ENCODE results near the gene FEM1A.
"Not testable (repeated sequence)": the region's sequence is repeated elsewhere in the genome, so short reads cannot be mapped to it uniquely, and the experiment has no call there.

The FEM1A gene

DNA sequence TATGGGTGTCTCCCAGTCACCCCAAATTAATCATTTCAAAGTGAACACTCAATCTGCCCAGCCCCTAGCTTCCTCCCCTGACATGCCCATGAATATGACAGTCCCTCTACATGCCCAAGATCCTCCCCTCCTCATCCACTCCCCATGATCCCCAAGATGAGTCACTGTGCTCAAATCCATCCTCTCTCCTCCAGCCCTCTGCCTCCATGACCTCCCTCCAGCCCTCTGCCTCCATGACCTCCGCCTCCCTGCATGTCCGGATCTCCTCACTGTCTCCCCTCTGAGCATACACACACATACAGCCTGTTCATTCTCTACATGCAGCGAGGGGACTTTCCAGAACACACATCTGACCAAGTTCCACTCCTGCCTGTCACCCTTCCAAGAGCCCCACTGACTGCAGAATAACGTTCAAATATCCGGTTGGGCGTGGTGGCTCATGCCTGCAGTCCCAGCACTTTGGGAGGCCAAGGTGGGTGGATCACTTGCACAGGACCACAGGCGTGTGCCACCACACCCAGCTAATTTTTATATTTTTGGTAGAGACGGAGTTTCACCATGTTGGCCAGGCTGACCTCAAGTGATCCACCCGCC lies 18.4 kb upstream of the FEM1A start:
- no peak for DNase-seq (ENCODE audit: low spot score)
- FAIRE-seq, result no peak

GRCh38 chr19:4774136-4774535 lies 17.4 kb upstream of the FEM1A start:
- FAIRE-seq, result no peak
- no peak for DNase-seq (ENCODE audit: low spot score)

GRCh38 chr19:4775627-4776152 lies 15.8 kb upstream of the FEM1A start:
- FAIRE-seq (no peak), DNase-seq (ENCODE audit: low spot score) (no peak)

GRCh38 chr19:4776436-4777211 lies 14.9 kb upstream of the FEM1A start:
- no peak for FAIRE-seq
- DNase-seq (ENCODE audit: low spot score), result peak; percentile 45

GRCh38 chr19:4778124-4778523 lies 13.4 kb upstream of the FEM1A start:
- not testable (repeated sequence) for DNase-seq (ENCODE audit: low spot score); FAIRE-seq

- DNase-seq (ENCODE audit: low spot score) (no peak), FAIRE-seq (no peak)
These were observed 10.7 kb upstream of the FEM1A start for GRCh38 chr19:4780860-4781259.

GRCh38 chr19:4781801-4782200 lies 9.7 kb upstream of the FEM1A start:
- DNase-seq (ENCODE audit: low spot score) (no peak), FAIRE-seq (no peak)

DNA sequence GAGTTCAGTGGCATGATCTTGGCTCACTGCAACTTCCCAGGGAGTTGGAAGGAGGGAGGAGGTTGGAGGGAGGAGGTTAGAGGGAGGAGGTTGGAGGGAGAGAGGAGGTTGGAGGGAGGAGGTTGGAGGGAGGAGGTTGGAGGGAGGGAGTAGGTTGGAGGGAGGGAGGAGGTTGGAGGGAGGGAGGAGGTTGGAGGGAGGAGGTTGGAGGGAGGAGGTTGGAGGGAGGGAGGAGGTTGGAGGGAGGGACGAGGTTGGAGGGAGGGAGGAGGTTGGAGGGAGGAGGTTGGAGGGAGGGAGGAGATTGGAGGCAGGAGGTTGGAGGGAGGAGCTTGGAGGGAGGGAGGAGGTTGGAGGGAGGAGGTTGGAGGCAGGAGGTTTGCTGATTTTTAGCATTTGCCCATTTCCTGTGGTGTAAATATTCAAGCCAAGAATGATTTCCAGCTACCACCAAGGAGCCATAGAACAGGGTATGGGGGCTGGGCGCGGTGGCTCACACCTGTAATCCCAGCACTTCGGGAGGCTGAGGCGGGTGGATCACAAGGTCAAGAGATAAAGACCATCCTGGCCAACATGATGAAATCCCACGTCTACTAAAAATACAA lies 5.0 kb upstream of the FEM1A start:
- not testable (repeated sequence) for FAIRE-seq; DNase-seq (ENCODE audit: low spot score)

DNA sequence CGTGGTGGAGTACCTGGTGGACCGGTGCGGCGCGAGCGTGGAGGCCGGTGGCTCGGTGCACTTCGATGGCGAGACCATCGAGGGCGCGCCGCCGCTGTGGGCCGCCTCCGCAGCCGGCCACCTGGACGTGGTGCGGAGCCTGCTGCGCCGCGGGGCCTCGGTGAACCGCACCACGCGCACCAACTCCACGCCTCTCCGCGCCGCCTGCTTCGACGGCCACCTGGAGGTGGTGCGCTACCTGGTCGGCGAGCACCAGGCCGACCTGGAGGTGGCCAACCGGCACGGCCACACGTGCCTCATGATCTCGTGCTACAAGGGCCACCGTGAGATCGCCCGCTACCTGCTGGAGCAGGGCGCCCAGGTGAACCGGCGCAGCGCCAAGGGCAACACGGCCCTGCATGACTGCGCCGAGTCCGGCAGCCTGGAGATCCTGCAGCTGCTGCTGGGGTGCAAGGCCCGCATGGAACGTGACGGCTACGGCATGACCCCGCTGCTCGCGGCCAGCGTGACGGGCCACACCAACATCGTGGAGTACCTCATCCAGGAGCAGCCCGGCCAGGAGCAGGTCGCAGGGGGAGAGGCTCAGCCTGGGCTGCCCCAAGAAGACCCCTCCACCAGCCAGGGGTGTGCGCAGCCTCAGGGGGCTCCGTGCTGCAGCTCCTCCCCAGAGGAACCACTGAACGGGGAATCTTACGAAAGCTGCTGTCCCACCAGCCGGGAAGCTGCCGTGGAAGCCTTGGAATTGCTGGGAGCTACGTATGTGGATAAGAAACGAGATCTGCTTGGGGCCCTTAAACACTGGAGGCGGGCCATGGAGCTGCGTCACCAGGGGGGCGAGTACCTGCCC lies 708 bp downstream of the FEM1A start:
- not testable (repeated sequence) for DNase-seq (ENCODE audit: low spot score); FAIRE-seq

DNA sequence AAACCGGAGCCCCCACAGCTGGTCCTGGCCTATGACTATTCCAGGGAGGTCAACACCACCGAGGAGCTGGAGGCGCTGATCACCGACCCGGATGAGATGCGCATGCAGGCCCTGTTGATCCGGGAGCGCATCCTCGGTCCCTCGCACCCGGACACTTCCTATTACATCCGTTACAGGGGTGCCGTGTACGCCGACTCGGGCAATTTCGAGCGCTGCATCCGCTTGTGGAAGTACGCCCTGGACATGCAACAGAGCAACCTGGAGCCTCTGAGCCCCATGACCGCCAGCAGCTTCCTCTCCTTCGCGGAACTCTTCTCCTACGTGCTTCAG lies 1.3 kb downstream of the FEM1A start:
- not testable (repeated sequence) for DNase-seq (ENCODE audit: low spot score); FAIRE-seq

DNA sequence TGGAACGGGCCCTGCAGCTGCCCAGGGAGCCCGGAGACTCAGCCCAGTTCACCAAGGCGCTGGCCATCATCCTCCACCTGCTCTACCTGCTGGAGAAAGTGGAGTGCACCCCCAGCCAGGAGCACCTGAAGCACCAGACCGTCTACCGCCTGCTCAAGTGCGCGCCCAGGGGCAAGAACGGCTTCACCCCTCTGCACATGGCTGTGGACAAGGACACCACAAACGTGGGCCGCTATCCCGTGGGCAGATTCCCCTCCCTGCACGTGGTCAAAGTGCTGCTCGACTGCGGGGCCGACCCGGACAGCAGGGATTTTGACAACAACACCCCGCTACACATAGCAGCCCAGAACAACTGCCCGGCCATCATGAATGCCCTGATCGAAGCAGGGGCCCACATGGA lies 1.7 kb downstream of the FEM1A start:
- FAIRE-seq; DNase-seq (ENCODE audit: low spot score): not testable (repeated sequence)

DNA sequence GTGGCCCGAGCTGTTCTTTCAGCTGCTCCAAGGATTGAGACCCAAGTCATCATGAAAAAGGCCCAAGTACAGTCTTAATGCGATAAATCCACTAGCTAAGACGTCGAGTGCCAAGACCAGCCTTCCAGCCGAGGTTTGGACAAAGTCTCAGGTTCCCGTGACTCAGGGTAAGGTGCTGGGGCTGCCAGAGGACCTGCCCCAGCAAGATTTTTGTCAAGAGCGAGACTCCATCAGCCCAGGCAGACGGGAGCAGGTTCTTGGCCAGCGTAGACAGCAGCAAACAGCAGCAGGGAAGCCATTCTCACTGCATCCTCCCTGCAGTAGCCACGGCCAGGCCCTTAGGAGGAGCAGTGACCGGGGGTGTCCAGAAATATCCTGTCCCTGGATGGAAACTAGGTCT lies 3.4 kb downstream of the FEM1A start:
- DNase-seq (ENCODE audit: low spot score) (no peak), FAIRE-seq (no peak)

- FAIRE-seq (no peak), DNase-seq (ENCODE audit: low spot score) (no peak)
These were observed 3.9 kb downstream of the FEM1A start for GRCh38 chr19:4795400-4795799.

DNA sequence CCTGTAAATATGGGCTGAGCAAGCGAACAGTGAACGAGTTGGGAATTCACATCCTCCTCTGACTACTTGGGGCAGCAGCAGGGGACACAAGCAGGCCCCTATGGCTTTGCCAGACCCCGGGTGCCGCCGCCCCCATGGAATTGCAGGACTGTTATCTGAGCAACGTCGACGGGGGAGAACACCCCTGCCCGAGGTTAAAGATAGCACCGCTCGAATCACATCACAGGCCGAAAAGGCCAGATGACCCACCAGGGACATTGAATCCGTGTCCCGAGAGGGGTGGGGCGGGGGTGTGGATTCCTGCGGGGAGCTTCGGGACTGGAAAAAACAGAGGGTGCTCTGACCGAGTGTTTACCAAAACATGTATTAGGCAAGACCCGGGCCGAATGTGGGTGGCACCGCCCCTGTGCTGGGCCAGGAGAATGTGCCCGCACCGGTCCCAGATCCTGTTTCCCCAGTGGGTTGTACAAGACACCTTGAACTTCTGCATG lies 9.1 kb downstream of the FEM1A start:
- no peak for FAIRE-seq
- DNase-seq (ENCODE audit: low spot score), result no peak

DNA sequence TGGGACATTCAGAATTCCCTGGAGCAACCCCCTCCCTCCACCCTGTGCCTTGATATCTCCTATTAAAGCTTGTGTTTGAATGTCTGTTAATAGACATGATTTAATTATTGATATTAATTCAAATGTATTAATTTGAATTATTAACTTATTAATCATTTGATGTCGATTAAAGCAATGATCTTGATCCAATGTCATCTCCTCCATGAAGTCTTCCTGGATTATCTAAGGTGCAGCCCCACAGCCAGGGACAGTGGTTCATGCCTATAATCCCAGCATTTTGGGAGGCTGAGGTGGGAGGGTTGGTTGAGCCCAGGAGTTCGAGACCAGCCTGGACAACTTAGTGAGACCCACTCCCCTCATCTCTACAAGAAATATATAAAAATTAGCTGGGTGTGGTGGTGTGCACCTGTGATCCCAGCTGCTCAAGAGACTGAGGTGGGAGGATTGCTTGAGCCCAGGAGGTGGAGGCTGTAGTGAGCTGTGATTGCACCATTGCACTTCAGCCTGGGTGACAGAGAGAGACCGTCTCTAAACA lies 9.6 kb downstream of the FEM1A start:
- DNase-seq (ENCODE audit: low spot score) (no peak), FAIRE-seq (no peak)

DNA sequence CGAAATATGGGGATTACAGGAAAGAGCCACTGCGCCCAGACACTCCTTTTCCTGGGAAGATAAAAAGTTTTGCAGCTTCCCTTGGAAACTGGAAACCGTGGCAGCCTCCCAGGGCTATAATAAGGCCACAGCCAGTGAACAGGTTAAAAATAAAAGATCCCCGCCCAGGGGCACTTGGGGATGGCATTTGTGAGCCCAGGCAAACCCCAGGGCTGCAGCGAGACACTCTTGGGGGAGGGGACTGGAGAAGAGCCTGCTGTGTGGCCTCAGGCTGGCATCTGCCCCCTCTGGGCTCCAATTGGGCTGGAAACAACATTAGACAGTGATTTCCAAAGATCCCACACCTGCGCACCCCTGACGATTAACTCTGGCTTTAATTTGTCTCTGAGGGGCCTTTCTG lies 11.2 kb downstream of the FEM1A start:
- no peak for FAIRE-seq
- no peak for DNase-seq (ENCODE audit: low spot score)

- peak; percentile 55 for DNase-seq (ENCODE audit: low spot score)
- FAIRE-seq, result no peak
These were observed 12.5 kb downstream of the FEM1A start for GRCh38 chr19:4803736-4804695.

DNA sequence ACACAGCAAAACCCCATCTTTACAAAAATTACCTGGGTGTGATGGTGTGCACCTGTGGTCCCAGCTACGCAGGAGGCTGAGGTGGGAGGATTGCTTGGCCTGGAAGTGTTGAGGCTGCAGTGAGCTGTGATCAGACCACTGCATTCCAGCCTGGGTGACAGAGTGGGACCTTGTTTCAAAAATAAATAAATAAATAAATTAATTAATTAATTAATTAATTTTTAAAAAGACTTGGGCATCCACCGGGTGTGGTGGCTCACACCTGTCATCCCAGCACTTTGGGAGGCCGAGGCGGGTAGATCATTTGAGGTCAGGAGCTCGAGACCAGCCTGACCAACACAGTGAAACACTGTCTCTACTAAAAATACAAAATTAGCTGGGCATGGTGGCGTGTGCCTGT lies 13.6 kb downstream of the FEM1A start:
- not testable (repeated sequence) for DNase-seq (ENCODE audit: low spot score); FAIRE-seq

- no peak for DNase-seq (ENCODE audit: low spot score)
- no peak for FAIRE-seq
These were observed 14.8 kb downstream of the FEM1A start for GRCh38 chr19:4806384-4806783.

DNA sequence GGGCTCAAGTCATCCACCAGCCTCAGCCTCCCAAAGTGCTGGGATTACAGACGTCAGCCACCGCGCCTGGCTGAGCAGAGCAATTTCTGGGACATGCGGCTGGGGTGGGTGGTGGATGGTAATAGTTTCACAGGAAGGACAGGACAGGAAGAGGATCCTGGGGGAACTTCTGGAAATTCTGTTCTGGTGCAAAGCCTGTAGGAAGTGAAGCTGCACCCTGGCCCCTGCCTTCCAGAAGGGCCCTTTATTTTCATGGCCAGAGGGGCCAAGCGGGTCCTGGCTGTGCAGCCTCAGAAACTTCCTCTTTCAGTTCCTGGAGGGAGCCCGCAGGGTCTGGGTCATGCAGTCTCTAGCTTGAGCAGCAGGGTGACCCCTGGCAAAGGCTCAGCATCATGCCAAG lies 15.7 kb downstream of the FEM1A start:
- DNase-seq (ENCODE audit: low spot score) (no peak), FAIRE-seq (no peak)
